Ishikawa (cell line): Measurements from ENCODE around the gene TOR3A.

Source experiments
- CEBPB ChIP-seq: IDR thresholded peaks from 2 replicates; pipeline ENCODE4 v1.6.1; 2012
- CREB1 ChIP-seq: IDR thresholded peaks from 2 replicates; pipeline ENCODE4 v1.6.1; 2012; ENCODE audit warnings: low read depth
- EGR1 ChIP-seq: IDR thresholded peaks from 2 replicates; pipeline ENCODE4 v1.6.1; 2012
- EP300 ChIP-seq: IDR thresholded peaks from 2 replicates; pipeline ENCODE4 v1.6.1; 2012; ENCODE audit warnings: borderline replicate concordance
- FOXM1 ChIP-seq: IDR thresholded peaks from 2 replicates; pipeline ENCODE4 v1.6.1; 2012; ENCODE audit warnings: low read depth, borderline replicate concordance
- MAX ChIP-seq: IDR thresholded peaks from 2 replicates; pipeline ENCODE4 v1.6.1; 2012
- NFIC ChIP-seq: IDR thresholded peaks from 2 replicates; pipeline ENCODE4 v1.6.1; 2012
- RAD21 ChIP-seq: IDR thresholded peaks from 2 replicates; pipeline ENCODE4 v1.6.1; 2012; ENCODE audit warnings: low read depth
- REST ChIP-seq: IDR thresholded peaks from 2 replicates; pipeline ENCODE4 v1.6.1; 2012; ENCODE audit warnings: low read depth, mild to moderate bottlenecking
- TAF1 ChIP-seq: IDR thresholded peaks from 2 replicates; pipeline ENCODE4 v1.6.1; 2012; ENCODE audit warnings: low read depth, mild to moderate bottlenecking
- TCF12 ChIP-seq: IDR thresholded peaks from 2 replicates; pipeline ENCODE4 v1.6.1; 2012; ENCODE audit warnings: low read depth
- TEAD4 ChIP-seq: IDR thresholded peaks from 2 replicates; pipeline ENCODE4 v1.6.1; 2012
- YY1 ChIP-seq: IDR thresholded peaks from 2 replicates; pipeline ENCODE4 v1.6.1; 2012; ENCODE audit warnings: low read depth
- ZBTB7A ChIP-seq: IDR thresholded peaks from 2 replicates; pipeline ENCODE4 v1.6.1; 2012; ENCODE audit warnings: low read depth
- TF ChIP-seq, protein P1 (sequence below): IDR thresholded peaks from 2 replicates; pipeline ENCODE4 v1.6.1; 2012

Gene TOR3A

GRCh38 chr1:179082333-179082998, 596 bp downstream of the TOR3A start:
- TF ChIP-seq MAX (peak; percentile 54), NFIC (no peak), TEAD4 (no peak)
- TF ChIP-seq, protein P1, sequence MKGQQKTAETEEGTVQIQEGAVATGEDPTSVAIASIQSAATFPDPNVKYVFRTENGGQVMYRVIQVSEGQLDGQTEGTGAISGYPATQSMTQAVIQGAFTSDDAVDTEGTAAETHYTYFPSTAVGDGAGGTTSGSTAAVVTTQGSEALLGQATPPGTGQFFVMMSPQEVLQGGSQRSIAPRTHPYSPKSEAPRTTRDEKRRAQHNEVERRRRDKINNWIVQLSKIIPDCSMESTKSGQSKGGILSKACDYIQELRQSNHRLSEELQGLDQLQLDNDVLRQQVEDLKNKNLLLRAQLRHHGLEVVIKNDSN = peak; percentile 78

DNA sequence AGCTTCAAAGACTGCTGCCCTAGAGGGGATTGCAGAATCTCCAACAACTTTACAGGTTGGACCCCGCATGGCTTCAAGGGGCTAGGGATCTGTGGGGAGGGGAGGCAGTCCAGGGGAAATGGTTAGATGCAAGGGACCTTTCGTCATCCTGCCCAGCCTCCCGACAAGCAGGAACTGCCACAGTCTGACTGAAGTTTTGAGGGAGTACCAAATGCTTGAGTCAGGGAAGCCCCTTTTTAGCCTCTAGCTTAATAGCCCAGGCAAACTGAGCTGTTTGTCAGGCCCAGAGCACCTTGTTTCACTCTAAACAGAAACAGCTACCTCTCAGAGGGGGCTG, 1.1 kb downstream of the TOR3A start:
- TF ChIP-seq, protein P1 = no peak
- no peak for TF ChIP-seq NFIC
- no peak for TF ChIP-seq FOXM1
- TF ChIP-seq TAF1 = no peak
- TF ChIP-seq REST = no peak
- no peak for TF ChIP-seq YY1
- no peak for TF ChIP-seq MAX
- TF ChIP-seq EGR1 = no peak
- no peak for TF ChIP-seq RAD21
- TF ChIP-seq TEAD4 = no peak
- TF ChIP-seq EP300 = no peak
- TF ChIP-seq CREB1 = no peak
- TF ChIP-seq CEBPB = no peak
- no peak for TF ChIP-seq ZBTB7A

DNA sequence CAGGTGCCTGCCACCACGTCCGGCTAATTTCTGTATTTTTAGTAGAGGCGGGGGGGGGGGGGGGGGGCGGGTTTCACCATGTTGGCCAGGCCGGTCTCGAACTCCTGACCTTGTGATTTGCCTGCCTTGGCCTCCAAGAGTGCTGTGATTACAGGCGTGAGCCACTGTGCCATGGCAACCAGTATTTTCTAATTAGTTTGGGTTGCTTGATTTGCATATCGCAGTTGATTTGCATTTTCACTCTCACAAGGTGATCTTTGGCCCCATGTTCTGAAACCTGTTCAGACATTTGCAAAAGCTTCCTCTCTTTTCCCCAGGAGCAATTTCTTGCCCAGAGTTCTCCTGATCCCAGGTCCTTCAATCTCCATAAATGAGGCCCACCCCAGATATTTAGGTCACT, 1.7 kb downstream of the TOR3A start:
- TF ChIP-seq EP300 = no peak
- TF ChIP-seq REST = no peak
- TF ChIP-seq, protein P1 = no peak
- no peak for TF ChIP-seq TEAD4
- TF ChIP-seq FOXM1 = no peak
- TF ChIP-seq CREB1 = no peak
- TF ChIP-seq YY1 = no peak
- TF ChIP-seq MAX = no peak
- TF ChIP-seq TAF1 = no peak
- TF ChIP-seq NFIC = no peak
- no peak for TF ChIP-seq ZBTB7A
- TF ChIP-seq TCF12 = no peak
- no peak for TF ChIP-seq RAD21
- no peak for TF ChIP-seq CEBPB
- no peak for TF ChIP-seq EGR1

GRCh38 chr1:179087665-179088064, 5.8 kb downstream of the TOR3A start:
- TF ChIP-seq CREB1 = no peak

DNA sequence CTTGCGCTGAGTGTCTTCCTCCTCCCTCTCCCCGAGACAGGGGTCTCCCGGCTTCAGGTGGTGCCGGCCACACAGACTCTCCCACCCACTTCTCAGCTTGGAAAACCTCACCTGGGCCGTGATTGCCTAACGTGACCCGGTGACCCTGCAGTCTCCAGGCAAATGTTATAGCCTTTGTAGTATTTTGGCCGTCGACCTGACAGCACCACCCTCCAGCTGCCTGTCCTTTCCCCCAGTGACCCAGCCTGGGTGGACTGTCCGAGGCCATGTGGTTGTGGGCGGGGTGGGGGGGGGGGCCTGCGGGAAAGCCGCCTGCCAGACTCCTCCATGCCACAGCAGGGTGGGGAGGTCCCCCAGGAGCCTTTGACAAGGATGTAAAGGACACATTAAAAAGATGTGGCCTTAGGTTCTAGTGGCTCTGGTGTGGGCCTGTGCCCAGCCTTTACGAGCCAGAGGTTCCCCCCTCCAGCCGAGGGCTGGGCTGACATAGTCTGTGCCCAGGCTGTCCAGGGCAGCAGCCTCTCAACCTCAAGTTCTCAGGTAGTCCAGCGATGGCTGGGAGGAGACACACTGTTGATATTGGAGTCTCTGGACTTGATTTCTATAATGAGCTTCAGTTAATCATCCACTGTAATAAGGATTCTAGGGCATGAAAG, 8.1 kb downstream of the TOR3A start:
- TF ChIP-seq EGR1 (no peak), ZBTB7A (no peak), MAX (no peak), CEBPB (no peak), FOXM1 (no peak), TEAD4 (no peak), CREB1 (no peak), YY1 (no peak), EP300 (no peak), TAF1 (no peak), RAD21 (no peak), REST (no peak)
